ENCODE data around the gene CALHM3. TPM values are rescaled to one million over a fixed set of nuclear protein-coding genes. Genes with fewer than 3 reads are reported as not detected.

Gene CALHM3
- total and polyA plus RNA-seq, 2 donors, result not detected

DNA sequence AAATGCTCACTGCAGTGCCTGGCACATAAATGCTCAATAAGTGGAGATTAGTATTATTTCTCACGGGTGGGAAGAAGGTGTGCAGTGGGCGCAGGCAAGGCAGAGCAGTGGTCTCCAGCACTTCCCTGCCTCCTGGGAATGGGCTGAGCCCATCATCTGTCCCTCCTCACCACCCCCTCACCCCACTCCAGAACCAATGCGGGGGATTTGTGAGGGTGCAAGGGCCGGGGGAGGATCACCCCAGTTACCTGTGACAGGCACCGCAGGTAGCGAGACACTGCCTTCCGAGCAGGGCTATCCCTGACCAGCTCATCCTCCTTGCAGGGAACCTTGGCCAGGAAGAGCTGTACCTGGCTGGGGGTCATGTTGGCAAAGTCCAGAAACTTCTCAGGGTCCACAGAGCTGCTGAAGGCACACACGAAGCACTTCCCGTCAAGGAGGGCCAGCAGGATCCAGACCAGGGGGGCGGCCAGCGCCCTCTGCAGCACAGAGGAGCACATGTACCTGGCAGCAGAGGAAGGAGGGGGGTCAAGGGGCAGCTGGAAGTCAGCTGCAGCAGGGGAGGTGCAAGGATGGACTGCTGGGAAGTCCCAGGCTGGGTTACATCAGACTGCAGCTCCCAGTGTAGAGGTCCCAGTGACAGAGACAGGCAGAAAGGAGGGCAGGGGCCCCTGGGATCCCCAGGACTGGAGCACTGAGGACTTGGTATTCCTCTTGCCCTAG lies 2.8 kb downstream of the CALHM3 start:
- no peak overlapping the region for H3K4me3 ChIP-seq (ENCODE audit: low read depth, low read length)
- WGBS, result 74% methylated on average over 11 of the region's 11 CpGs
- H3K36me3 ChIP-seq (ENCODE audit: insufficient read depth), result no peaks in the 10 kb centered on the region
- no peak overlapping the region for H3K27ac ChIP-seq (ENCODE audit: low read depth)
- no peaks in the 10 kb centered on the region for H3K4me1 ChIP-seq (ENCODE audit: insufficient read depth)
- DNase-seq (ENCODE audit: extremely low spot score), result no peak

DNA sequence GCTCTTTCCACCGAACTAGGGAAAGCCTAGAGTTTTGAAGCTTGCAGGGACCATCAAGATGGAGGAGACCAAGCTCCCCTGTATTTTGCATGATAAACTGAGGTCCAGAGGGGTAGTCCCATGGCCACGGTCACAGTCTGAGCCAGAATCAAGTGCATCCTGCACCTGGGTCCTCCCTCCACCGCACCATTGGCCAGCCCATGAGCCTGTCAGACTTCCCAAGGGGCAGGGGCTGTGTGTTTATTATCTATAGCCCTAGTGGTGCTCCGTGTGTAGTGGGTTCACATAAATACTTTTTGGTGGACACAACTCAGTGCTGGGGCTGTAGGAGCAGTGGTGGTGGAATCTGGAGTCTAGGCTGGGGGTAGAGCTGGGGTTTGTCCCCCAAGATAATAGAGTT lies 3.6 kb downstream of the CALHM3 start:
- Histone ChIP-seq H3K36me3 (ENCODE audit: insufficient read depth) (no peaks in the 10 kb centered on the region), H3K4me3 (ENCODE audit: low read depth, low read length) (no peak overlapping the region), H3K27ac (ENCODE audit: low read depth) (no peak overlapping the region), H3K4me1 (ENCODE audit: insufficient read depth) (no peaks in the 10 kb centered on the region)
- 75% methylated on average over 4 of the region's 4 CpGs for WGBS
- DNase-seq (ENCODE audit: extremely low spot score), result no peak

DNA sequence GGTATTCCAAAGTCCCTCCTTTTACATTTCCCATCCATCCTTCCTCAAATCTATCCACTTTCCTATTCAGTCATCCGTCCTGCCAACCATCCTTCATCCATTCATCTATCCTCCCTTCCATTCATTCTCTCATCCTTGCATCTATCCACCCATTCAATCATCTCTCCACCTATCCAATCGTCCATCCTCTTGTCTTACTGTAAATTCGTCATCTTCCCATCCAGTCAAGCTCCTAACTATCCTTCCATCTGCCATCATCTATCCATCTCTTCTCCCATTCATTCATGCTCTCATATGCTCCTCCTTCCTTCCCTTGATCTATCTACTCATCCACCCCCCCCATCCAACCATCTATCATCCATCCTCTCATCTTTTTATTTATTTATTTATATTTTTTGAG lies 5.0 kb downstream of the CALHM3 start:
- 94% methylated on average over 3 of the region's 3 CpGs for WGBS
- H3K27ac ChIP-seq (ENCODE audit: low read depth), result no peak overlapping the region
- no peak overlapping the region for H3K4me3 ChIP-seq (ENCODE audit: low read depth, low read length)
- DNase-seq (ENCODE audit: extremely low spot score), result no peak
- H3K4me1 ChIP-seq (ENCODE audit: insufficient read depth), result no peaks in the 10 kb centered on the region
- H3K36me3 ChIP-seq (ENCODE audit: insufficient read depth), result no peaks in the 10 kb centered on the region

DNA sequence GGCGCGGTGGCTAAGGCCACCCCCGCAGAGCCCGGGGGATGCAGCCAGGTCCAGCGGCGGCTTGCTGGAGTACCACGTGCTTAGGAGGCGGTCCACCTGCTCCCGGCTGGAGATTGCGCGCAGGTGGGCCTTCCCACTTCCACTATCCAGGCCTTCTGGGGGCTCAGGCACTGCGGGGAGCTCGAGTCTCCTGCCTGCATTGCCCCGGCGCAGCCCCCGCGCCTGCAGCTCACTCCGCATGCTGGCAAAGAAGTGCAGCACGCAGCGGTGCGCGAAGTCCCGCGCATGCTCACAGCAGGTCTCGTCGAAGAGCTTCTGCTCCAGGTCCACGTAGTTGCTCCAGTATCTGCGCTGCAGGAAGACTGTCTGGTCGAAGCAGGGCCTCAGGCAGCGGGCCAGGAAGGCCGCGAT lies 5.8 kb downstream of the CALHM3 start:
- H3K4me3 ChIP-seq (ENCODE audit: low read depth, low read length), result no peak overlapping the region
- no peak for DNase-seq (ENCODE audit: extremely low spot score)
- 70% methylated on average over 32 of the region's 32 CpGs for WGBS
- H3K36me3 ChIP-seq (ENCODE audit: insufficient read depth), result no peaks in the 10 kb centered on the region
- no peak overlapping the region for H3K27ac ChIP-seq (ENCODE audit: low read depth)
- H3K4me1 ChIP-seq (ENCODE audit: insufficient read depth), result no peaks in the 10 kb centered on the region

DNA sequence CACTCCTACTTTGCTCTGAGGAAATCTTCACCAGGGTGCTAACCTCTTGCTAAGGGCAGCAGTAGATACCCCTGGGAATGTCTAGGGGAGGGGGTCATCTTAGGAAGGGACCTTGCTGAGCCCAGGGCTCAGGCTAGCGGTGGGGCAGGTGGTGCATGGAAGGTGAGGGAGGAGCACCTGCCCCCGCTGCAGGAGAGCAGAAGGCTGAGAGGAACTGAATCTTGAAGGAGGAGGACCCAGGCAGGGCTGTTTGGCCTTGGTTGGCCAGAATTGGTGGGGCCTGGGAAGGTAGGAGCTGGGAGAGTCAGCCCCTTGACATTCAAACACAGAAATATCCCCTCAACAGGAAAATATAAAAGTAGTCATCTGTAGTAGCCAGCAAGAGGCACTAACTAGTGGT lies 7.0 kb downstream of the CALHM3 start:
- Histone ChIP-seq H3K4me3 (ENCODE audit: low read depth, low read length) (no peak overlapping the region), H3K27ac (ENCODE audit: low read depth) (no peak overlapping the region), H3K4me1 (ENCODE audit: insufficient read depth) (no peaks in the 10 kb centered on the region), H3K36me3 (ENCODE audit: insufficient read depth) (no peaks in the 10 kb centered on the region)
- DNase-seq (ENCODE audit: extremely low spot score), result no peak
- 93% methylated on average over 2 of the region's 2 CpGs for WGBS

DNA sequence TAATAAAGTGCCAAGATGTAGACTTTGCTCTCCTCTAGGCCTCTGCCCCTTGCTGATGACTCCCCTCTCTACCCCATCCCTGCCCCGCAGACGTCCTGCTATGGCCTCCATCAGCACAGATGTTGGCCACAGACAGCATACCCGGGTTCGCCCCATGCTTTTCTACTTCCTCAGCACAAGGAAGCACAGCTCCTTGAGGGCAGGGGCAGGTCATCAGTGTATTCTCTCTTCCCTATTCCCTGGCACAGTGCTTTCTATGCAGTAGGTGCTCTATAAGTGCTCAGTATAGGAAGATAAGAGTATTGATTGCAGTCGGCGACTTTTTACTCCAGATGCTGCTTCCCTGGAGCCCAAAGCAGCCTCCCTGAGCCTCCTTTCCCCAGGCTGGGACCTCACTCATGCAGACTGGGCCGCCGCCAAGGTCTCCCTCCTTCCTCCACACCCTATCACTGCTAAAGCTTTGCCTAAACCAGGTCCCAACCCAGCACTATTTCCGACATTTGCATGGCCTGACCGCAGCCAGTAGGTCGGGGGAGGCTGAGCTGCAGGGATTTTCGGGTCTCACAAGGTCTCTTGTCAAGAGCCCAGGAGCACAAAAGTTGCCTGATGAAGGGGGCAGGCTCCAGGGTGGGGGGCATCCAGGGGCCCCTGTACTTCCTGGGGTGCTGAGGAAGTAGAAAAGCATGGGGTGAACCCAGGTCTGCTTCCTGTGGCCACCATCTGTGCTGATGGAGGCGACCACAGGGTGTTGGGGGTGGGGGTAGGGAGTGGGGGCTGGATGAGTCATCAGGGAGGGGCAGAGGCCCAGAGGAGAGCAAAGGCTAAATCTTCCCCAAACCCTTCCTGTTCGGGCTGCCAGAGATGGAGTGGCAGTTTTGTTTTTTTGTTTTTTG lies 8.0 kb downstream of the CALHM3 start:
- H3K4me1 ChIP-seq (ENCODE audit: insufficient read depth), result no peaks in the 10 kb centered on the region
- DNase-seq (ENCODE audit: extremely low spot score), result no peak
- WGBS, result 53% methylated on average over 14 of the region's 14 CpGs
- no peaks in the 10 kb centered on the region for H3K36me3 ChIP-seq (ENCODE audit: insufficient read depth)
- H3K4me3 ChIP-seq (ENCODE audit: low read depth, low read length), result no peak overlapping the region
- no peak overlapping the region for H3K27ac ChIP-seq (ENCODE audit: low read depth)

DNA sequence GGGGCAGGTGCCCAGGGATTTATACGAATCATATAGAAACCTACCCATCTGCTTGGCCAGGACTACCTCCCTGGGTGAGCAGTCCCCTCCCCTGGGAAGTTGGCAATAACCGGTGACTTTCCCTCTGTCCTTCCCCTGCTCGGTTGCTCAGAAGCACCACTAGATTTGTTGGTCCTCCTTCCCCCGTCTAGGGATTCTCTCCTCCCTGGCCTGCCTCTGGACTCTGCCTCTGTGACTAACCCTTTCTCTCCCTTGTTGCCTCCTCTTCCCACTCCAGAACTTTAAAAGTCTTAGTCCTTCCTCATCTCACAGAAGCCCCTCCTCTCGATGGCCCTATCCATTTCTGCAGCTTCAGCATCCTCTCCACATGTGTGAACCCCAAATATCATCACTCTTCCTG lies 9.8 kb downstream of the CALHM3 start:
- H3K36me3 ChIP-seq (ENCODE audit: insufficient read depth), result no peaks in the 10 kb centered on the region
- 64% methylated on average over 5 of the region's 5 CpGs for WGBS
- no peak for DNase-seq (ENCODE audit: extremely low spot score)
- H3K27ac ChIP-seq (ENCODE audit: low read depth), result no peak overlapping the region
- H3K4me1 ChIP-seq (ENCODE audit: insufficient read depth), result no peaks in the 10 kb centered on the region
- H3K4me3 ChIP-seq (ENCODE audit: low read depth, low read length), result no peak overlapping the region

DNA sequence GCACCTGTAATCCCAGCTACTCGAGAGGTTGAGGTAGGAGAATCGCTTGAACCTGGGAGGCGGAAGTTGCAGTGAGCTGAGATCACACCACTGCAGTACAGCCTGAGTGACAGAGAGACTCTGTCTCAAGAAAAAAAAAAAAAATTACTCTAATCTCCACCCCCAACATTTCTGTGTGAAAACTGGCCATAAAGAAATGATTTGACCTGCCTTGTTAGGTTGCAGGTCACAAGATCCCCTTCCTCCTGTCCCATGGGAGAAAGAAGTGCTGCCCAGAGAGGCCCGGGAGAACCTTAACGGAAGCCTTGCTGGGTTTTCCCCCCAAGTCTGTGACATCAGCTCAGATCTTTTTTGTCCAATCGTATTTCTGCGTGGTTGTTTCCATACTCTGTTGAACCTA lies 11.6 kb downstream of the CALHM3 start:
- Histone ChIP-seq H3K36me3 (ENCODE audit: insufficient read depth) (no peaks in the 10 kb centered on the region), H3K4me3 (ENCODE audit: low read depth, low read length) (no peak overlapping the region), H3K27ac (ENCODE audit: low read depth) (no peak overlapping the region), H3K4me1 (ENCODE audit: insufficient read depth) (no peaks in the 10 kb centered on the region)
- WGBS, result 90% methylated on average over 7 of the region's 7 CpGs
- DNase-seq (ENCODE audit: extremely low spot score), result no peak

DNA sequence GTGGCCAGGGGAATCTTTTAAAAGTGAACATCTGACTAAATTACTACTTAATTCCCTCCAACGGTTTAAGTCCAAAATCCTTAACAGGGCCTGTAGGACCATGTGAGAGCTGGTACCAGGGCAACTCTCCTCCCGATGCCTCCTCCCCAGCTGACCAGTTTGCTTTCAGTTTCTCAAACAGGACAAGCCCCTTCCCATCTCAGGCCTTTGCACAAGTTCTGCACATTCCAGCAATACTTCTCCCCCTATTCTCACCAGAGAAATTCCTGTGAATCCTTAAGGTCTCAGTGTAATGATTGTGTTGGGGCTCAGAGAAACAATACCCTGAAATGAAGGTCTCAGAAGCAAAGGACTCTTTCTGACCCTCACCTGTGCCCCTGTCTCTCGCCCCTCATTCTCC lies 12.3 kb downstream of the CALHM3 start:
- no peak overlapping the region for H3K4me3 ChIP-seq (ENCODE audit: low read depth, low read length)
- no peak for DNase-seq (ENCODE audit: extremely low spot score)
- H3K36me3 ChIP-seq (ENCODE audit: insufficient read depth), result no peaks in the 10 kb centered on the region
- 83% methylated on average over 3 of the region's 3 CpGs for whole genome bisulfite sequencing
- no peak overlapping the region for H3K27ac ChIP-seq (ENCODE audit: low read depth)
- H3K4me1 ChIP-seq (ENCODE audit: insufficient read depth), result no peaks in the 10 kb centered on the region

DNA sequence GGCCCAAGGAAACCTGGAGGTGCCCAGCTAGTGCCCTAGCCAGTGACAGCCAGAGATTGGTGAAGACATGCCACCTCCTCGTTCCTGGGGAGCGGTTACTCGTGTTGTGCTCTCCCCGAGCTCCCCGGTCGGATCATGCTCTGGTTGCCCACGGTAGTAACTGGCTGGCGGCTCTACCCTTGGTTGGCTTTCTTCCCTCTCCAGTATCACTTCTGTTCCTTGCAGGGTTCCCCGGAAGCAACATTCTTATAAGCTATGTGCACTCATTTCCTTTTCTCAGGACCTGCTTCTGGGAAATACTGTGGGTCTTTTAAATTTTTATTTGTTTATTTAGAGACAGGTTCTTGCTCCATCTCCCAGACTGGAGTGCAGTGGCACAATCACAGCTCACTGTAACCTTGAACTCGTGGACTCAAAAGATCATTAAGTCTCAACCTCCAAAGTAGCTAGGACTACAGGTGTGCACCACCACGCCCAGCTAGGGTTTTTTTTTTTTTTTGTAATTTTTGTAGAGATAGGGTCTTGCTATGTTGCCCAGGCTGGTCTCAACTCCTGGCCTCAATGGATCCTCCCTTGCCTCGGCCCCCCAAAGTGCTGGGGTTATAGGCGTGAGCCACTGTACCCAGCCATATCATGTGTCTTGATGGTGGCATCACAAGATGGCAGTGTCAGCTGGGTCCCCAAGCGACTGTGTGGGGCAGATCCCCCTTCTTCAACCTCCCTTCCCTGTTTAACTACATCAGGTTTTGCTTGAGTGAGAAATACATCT lies 13.4 kb downstream of the CALHM3 start:
- no peak overlapping the region for H3K4me3 ChIP-seq (ENCODE audit: low read depth, low read length)
- H3K27ac ChIP-seq (ENCODE audit: low read depth), result no peak overlapping the region
- no peaks in the 10 kb centered on the region for H3K4me1 ChIP-seq (ENCODE audit: insufficient read depth)
- no peaks in the 10 kb centered on the region for H3K36me3 ChIP-seq (ENCODE audit: insufficient read depth)
- no peak for DNase-seq (ENCODE audit: extremely low spot score)
- WGBS, result 89% methylated on average over 14 of the region's 14 CpGs

DNA sequence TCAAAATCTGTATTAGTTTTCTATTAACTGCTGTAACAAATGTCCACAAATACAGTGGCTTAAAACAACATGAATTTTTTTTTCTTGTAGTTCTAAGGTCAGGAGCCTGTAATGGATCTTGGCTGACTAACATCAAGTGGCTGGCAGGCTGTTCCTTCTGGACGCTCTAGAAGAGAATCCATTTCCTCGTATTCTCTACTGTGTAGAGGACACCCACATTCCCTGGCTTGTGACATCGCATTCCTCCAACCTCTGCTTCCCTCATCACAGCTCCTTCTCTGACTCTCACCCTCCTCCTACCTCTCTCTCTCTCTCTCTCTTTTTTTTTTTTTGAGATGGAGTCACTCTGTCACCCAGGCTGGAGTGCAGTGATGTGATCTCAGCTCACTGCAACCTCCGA lies 15.5 kb downstream of the CALHM3 start:
- H3K4me1 ChIP-seq (ENCODE audit: insufficient read depth), result no peaks in the 10 kb centered on the region
- no peak overlapping the region for H3K27ac ChIP-seq (ENCODE audit: low read depth)
- no peak overlapping the region for H3K4me3 ChIP-seq (ENCODE audit: low read depth, low read length)
- H3K36me3 ChIP-seq (ENCODE audit: insufficient read depth), result no peaks in the 10 kb centered on the region
- DNase-seq (ENCODE audit: extremely low spot score), result no peak
- 80% methylated on average over 4 of the region's 4 CpGs for WGBS

DNA sequence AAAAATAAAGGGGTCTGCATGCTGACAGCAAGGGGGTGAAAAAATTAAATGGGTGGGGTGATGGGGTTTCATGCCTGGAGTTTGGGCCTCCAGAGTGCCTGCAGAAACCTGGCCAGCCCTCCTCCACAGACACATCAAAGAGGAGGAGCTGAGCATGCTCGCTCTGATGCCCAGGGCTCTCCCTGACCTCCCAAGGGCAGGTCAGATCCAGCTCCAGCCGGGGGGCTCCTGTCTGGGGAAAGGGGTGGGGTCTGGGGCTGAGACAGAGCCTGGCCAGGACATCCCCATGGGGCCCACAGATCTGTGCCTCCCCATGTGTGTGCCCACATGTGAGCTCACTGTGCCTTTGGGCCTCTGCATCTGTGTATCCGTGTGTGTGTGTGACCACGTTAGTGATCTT lies 19.4 kb downstream of the CALHM3 start:
- WGBS, result 67% methylated on average over 4 of the region's 4 CpGs
- H3K4me3 ChIP-seq (ENCODE audit: low read depth, low read length), result no peak overlapping the region
- DNase-seq (ENCODE audit: extremely low spot score), result no peak

DNA sequence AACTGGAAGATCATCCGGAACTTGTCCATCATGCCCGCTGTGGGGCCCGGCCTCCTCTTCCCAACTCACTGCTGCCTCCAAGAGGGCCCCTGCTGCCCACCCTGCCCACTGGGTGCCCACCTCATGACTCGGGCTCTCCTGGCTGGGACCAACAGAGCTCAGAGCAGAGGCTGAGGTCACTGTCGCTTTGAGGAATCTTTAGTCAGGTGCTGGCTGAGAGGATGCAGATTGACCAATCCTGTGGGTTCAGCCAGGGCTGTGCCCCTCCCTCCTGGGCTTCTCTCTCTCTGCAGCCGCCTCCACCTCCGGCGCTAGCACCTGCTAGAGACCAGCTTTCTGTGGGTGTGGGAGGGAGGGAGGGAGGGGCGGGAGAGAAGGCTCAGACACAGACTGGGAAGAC lies 20.3 kb downstream of the CALHM3 start, which contains the start of gene CALHM1:
TSS of gene CALHM1 (minus strand) at position 181 of the 400 bp plus-strand sequence. CDS start at position 32, 149 bp downstream.
- WGBS, result 73% methylated on average over 9 of the region's 9 CpGs
- no peak for DNase-seq (ENCODE audit: extremely low spot score)

More for the DNA sequence above, 19.4 kb downstream of the CALHM3 start:
- Histone ChIP-seq H3K4me1 (ENCODE audit: insufficient read depth) (no peaks in the 10 kb centered on the region), H3K27ac (ENCODE audit: low read depth) (no peak overlapping the region), H3K36me3 (ENCODE audit: insufficient read depth) (no peaks in the 10 kb centered on the region)

More for the DNA sequence above, 20.3 kb downstream of the CALHM3 start, which contains the start of gene CALHM1:
- Histone ChIP-seq H3K36me3 (ENCODE audit: insufficient read depth) (no peaks in the 10 kb centered on the region), H3K4me3 (ENCODE audit: low read depth, low read length) (no peak within 1 kb of the TSS), H3K4me1 (ENCODE audit: insufficient read depth) (no peaks in the 10 kb centered on the region), H3K27ac (ENCODE audit: low read depth) (no peak within 1 kb of the TSS)

Measured in urinary bladder (tissue), 4 donors.